Vagina (tissue), 2 donors: ENCODE results near the gene MARK2. TPM values are rescaled to one million over a fixed set of nuclear protein-coding genes. Genes with fewer than 3 reads are reported as not detected.

Experiments used
- DNase-seq, 2 donors: peaks; one replicate each; pipeline ENCODE4 v3.0.0-alpha.2; 2017; ENCODE audit errors: extremely low spot score in 2 of 2
- H3K27ac ChIP-seq: fragments of 200-600 bp; sonication (generic); one replicate; pipeline ENCODE4 v1.5.1; 2019
- H3K27me3 ChIP-seq: fragments of 200-600 bp; sonication (generic); one replicate; pipeline ENCODE4 v1.5.1; 2019
- H3K36me3 ChIP-seq, 2 donors: fragments of 200-600 bp; sonication (generic); one replicate each; pipeline ENCODE4 v1.5.1; 2017 to 2019
- H3K4me1 ChIP-seq: fragments of 200-600 bp; sonication (generic); one replicate; pipeline ENCODE4 v1.5.1; 2019
- H3K4me3 ChIP-seq, 2 donors: fragments of 200-600 bp; sonication (generic); 1 replicate in 1 of 2; 2 replicates in 1 of 2; pipeline ENCODE4 v1.5.1; 2016 to 2019
- H3K9me3 ChIP-seq: fragments of 200-600 bp; sonication (generic); one replicate; pipeline ENCODE4 v1.5.1; 2019
- CTCF ChIP-seq, 3 experiments: fragments of 450-650 bp in 2 of 3; fragments of 200-600 bp in 1 of 3; sonication (generic) in 1 of 3; IDR thresholded peaks; one replicate each; pipeline ENCODE4 v1.5.1; 2017 to 2019; ENCODE audit warnings: antibody characterized with exemption in 3 of 3, mild to moderate bottlenecking in 2 of 3, moderate library complexity in 2 of 3
- POLR2A ChIP-seq, 2 donors: fragments of 450-650 bp; IDR thresholded peaks; one replicate each; pipeline ENCODE4 v1.6.1; 2017; ENCODE audit warnings: antibody characterized with exemption in 2 of 2, mild to moderate bottlenecking in 2 of 2, moderate library complexity in 2 of 2
- POLR2AphosphoS5 ChIP-seq, 2 donors: sonication (generic); formaldehyde crosslinking; IDR thresholded peaks; one replicate each; pipeline ENCODE4 v1.9.0; 2017; ENCODE audit warnings: antibody characterized with exemption in 2 of 2, mild to moderate bottlenecking in 2 of 2, low read depth in 1 of 2; ENCODE audit not compliant: insufficient read depth in 1 of 2
- intact Hi-C: fragments of 100-400 bp; cut with DNase I; formaldehyde crosslinking; loops from one replicate; pipeline ENCODE4 v1.15.1; 2023
- total RNA-seq: library from RNA; depleted of rRNA; stranded (reverse); fragments of >200 nt; gene quantifications from one replicate; pipeline ENCODE4 v1.2.3, GENCODE V29; 2016

MARK2 gene
- total RNA-seq, 1 donor from 2014 or later = 35.6 TPM

GRCh38 chr11:63839508-63840355 is 822 bp downstream of the MARK2 start:
- H3K9me3 ChIP-seq = no peaks in the 10 kb centered on the region
- intact Hi-C loops = no loop called here
- peak overlapping the region; percentile 94 for H3K27ac ChIP-seq
- peak overlapping the region; percentile 81 to 90 for H3K4me3 ChIP-seq
- DNase-seq = no peak
- peaks cover 65% of the 10 kb centered on the region for H3K4me1 ChIP-seq
- no peaks in the 10 kb centered on the region for H3K27me3 ChIP-seq
- TF ChIP-seq POLR2A (IDR thresholded peaks at IDR 0.05) = no peak
- peak in 1 of 2 donors; percentile 5 for TF ChIP-seq POLR2AphosphoS5 (IDR thresholded peaks at IDR 0.05; ENCODE audit: insufficient read depth in 1 of 2, low read depth in 1 of 2)
- no peaks in the 10 kb centered on the region for H3K36me3 ChIP-seq

GRCh38 chr11:63840356-63841060 is 1.6 kb downstream of the MARK2 start:
- intact Hi-C loops = no loop called here
- H3K4me3 ChIP-seq = peak overlapping the region; percentile 81 to 90
- H3K27ac ChIP-seq = peak overlapping the region; percentile 94
- no peaks in the 10 kb centered on the region for H3K36me3 ChIP-seq
- no peaks in the 10 kb centered on the region for H3K9me3 ChIP-seq
- no peak for TF ChIP-seq POLR2AphosphoS5 (IDR thresholded peaks at IDR 0.05; ENCODE audit: insufficient read depth in 1 of 2, low read depth in 1 of 2)
- no peak for TF ChIP-seq POLR2A (IDR thresholded peaks at IDR 0.05)
- no peak for TF ChIP-seq CTCF (IDR thresholded peaks at IDR 0.05)
- no peaks in the 10 kb centered on the region for H3K27me3 ChIP-seq
- no peak for DNase-seq
- peaks cover 73% of the 10 kb centered on the region for H3K4me1 ChIP-seq

- intact Hi-C loops = no loop called here
- H3K27me3 ChIP-seq = no peaks in the 10 kb centered on the region
- H3K4me1 ChIP-seq = peaks cover 81% of the 10 kb centered on the region
- DNase-seq = no peak
- peak overlapping the region; percentile 94 for H3K27ac ChIP-seq
- H3K36me3 ChIP-seq = no peaks in the 10 kb centered on the region
- TF ChIP-seq CTCF (IDR thresholded peaks at IDR 0.05) (no peak), POLR2AphosphoS5 (IDR thresholded peaks at IDR 0.05; ENCODE audit: insufficient read depth in 1 of 2, low read depth in 1 of 2) (no peak), POLR2A (IDR thresholded peaks at IDR 0.05) (no peak)
- H3K9me3 ChIP-seq = no peaks in the 10 kb centered on the region
- peak overlapping the region; percentile 15 to 90 for H3K4me3 ChIP-seq
Observed at GRCh38 chr11:63841554-63841953, 2.6 kb downstream of the MARK2 start.

GRCh38 chr11:63843041-63843440 is 4.1 kb downstream of the MARK2 start:
- H3K9me3 ChIP-seq = no peaks in the 10 kb centered on the region
- DNase-seq = no peak
- intact Hi-C loops = no loop called here
- peaks cover 86% of the 10 kb centered on the region for H3K4me1 ChIP-seq
- H3K27me3 ChIP-seq = no peaks in the 10 kb centered on the region
- TF ChIP-seq POLR2A (IDR thresholded peaks at IDR 0.05) (no peak), POLR2AphosphoS5 (IDR thresholded peaks at IDR 0.05; ENCODE audit: insufficient read depth in 1 of 2, low read depth in 1 of 2) (no peak)
- no peaks in the 10 kb centered on the region for H3K36me3 ChIP-seq
- H3K27ac ChIP-seq = peak overlapping the region; percentile 36
- H3K4me3 ChIP-seq = no peak overlapping the region

- Histone ChIP-seq H3K27ac (peak overlapping the region; percentile 13), H3K27me3 (no peaks in the 10 kb centered on the region), H3K9me3 (no peaks in the 10 kb centered on the region), H3K4me3 (no peak overlapping the region), H3K36me3 (no peaks in the 10 kb centered on the region), H3K4me1 (peaks cover 86% of the 10 kb centered on the region)
- no peak for TF ChIP-seq CTCF (IDR thresholded peaks at IDR 0.05)
- no peak for TF ChIP-seq POLR2A (IDR thresholded peaks at IDR 0.05)
- TF ChIP-seq POLR2AphosphoS5 (IDR thresholded peaks at IDR 0.05; ENCODE audit: insufficient read depth in 1 of 2, low read depth in 1 of 2) = no peak
- DNase-seq = no peak
- intact Hi-C loops = no loop called here
Observed at GRCh38 chr11:63844836-63845235, 5.9 kb downstream of the MARK2 start.
